NCI-H2227 (cell line): ENCODE results near the gene MAP3K4.
"Not testable (repeated sequence)": the region's sequence is repeated elsewhere in the genome, so short reads cannot be mapped to it uniquely, and the experiment has no call there.

ENCODE experiments used
- DNase-seq: peaks from one replicate; lab custom pipeline; 2025; ENCODE audit not compliant: unreplicated experiment; lab: John Stamatoyannopoulos, UW

MAP3K4 gene

DNA sequence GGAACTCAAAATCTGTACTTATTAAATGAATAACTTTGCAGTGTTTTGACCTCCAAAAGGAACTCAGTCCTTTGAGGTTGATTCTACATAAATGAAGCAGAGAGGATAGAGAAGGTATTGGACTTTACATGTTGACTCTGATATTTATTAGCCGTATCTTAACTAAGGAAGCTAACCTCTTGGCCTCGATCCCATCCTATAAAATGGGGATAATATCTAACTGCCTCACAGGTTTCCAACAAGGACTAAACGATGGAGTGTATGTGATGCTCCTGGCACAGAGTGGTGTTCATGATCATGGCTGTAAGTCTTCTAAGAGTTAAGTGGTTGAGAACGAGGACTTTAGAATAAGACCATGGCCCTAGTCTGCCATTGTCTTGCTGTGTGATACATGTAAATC lies 24.2 kb upstream of the MAP3K4 start:
- no peak for DNase-seq

DNA sequence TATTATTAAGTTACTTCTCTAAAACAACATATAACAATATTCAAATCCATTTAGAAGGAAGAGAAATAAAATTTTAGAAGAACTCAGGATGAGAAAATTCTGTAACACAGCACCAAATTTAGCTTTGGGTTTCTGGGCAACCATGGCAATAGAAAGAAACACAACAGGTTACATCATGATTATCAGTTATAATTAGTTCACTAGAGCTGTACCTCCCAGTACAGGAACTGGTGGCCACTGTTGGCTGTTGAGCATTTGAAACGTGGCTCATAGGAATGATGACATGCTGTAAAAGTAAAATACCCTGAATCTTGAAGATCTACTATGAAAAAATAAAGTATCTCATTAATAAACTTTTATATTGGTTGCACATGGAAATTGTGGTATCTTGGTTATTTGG lies 23.7 kb upstream of the MAP3K4 start:
- no peak for DNase-seq

DNA sequence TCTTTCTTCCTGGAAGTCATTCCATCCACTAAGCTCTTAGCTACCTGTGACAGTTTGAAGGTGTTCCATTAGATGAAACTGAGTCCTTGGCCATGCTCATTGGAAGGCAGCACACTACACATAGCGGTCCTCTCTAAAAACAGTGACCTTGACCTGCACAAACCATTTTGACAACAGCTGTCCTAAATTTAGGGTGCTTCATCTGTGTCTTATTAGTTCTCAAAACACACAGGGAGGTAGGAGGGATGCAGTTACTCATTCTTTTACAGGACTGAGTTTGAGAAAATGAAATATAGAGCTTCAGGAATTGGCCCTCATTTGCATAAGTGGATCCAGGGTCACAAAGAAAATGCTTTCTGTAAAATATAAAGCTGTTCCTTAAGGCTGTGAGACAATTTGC lies 20.4 kb upstream of the MAP3K4 start:
- DNase-seq = no peak

DNA sequence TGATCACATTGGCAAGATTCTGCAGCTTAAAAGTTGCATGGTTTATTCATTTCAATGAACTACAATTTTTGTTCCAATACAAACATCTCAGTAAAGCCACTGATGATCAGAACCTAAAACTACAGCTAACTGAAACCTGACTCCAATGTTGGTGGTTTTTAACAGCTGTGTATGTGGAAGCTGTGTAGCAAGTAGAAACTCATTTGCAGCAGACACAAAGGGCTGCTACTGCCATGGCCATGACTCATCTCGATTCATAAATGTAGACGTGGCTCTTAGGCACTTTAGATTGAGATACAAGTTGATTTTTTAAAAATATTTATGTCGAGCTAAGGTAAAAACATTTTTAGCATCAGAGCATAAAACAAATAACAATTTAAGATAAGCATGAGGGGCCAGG lies 19.5 kb upstream of the MAP3K4 start:
- no peak for DNase-seq

DNA sequence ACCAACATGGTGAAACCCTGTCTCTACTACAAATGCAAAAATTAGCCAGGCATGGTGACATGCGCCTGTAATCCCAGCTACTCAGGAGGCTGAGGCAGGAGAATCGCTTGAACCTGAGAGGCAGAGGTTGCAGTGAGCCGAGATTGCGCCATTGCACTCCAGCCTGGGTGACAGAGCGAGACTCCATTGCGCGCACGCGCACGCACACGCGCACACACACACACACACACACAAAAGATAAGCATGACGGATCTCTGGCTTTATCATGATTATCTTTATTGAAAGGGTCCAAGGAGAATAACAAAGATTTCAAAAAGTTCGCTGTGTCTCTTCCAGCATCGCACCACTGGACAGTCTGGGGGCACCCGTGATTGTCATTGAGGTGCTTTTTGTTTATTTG lies 19.0 kb upstream of the MAP3K4 start:
- not testable (repeated sequence) for DNase-seq

DNA sequence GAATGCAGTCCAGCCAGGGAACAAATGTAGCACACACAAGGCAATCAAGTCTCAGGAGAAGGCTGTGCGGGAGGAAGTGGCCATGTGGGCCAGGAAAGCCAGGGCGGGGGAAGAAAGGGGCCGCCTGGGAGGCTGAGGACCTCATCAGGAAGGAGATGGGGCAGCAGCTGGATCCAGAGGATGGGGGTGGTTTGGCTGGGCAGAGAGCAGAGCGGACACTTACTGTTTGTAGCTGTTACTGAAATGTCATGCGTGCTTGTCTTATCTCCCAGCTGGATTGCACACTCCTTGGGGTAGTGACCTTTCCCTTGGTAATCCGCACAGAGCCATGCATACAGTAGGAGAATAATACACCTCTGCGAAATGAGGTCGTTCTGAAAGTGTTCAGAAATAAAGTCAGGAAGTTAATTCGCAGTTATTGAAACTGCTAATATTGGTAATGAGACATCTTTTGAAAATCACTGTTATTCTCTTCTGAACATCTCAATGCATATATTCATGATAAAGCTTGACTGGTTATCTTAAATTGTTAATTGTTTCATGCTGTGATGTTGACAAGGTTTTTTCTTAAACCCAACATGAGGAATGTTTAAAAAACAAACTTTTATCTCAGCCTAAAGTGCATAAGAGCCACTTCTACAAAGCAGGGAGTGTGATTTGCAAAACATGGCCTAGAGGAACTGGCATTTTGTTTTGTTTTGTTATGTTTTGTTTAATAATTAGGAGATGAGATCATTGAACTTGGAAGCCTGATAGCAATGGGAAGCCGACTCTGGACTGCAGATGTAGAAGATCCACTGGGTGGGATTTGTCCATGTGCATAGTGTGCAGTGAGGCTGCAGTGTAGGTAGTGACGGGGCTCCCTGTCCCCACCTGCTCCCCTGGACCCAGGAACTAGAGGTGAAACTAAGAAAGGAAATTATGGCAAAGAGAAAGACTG lies 18.0 kb upstream of the MAP3K4 start:
- DNase-seq = no peak

DNA sequence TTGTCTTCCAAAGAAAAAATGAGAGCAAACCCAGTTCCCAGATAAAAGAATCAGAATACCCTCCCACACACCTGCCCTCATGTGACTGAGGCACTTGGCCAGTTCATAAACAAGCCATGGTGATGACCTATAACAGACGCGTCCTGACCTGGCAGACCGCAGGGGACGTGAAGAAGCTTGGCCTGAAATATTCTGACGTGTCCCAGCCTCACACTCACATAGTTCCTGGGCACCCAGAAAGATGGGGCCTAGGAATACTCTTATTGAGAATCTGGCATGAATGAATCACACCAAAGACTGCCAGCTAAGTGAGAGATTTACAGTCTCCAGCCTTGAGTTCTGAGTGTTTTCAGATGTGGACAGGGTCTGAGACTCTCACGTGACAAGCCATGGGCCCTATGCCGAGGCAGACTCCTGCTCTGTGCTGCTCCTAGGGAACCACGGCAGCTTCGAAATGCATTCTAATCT lies 17.2 kb upstream of the MAP3K4 start:
- no peak for DNase-seq

DNA sequence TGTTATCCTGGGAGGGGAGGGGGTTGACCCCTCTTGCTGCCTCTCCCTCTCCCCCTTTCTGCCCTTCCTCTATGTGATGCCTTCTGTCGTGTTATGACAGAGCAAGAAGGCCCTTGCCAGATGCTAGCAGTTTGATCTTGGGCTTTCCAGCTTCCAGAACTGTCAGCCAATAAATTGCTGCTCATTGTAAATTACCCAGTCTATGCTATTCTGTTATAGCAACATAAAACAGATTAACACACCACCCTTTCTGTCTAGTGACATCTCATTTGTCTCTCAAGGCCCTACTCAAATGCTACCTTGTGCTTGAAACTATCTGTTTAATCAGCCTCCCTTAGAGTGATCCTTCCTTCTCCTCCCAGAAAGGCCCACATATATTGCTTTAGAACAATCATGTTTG lies 16.4 kb upstream of the MAP3K4 start:
- DNase-seq = no peak

DNA sequence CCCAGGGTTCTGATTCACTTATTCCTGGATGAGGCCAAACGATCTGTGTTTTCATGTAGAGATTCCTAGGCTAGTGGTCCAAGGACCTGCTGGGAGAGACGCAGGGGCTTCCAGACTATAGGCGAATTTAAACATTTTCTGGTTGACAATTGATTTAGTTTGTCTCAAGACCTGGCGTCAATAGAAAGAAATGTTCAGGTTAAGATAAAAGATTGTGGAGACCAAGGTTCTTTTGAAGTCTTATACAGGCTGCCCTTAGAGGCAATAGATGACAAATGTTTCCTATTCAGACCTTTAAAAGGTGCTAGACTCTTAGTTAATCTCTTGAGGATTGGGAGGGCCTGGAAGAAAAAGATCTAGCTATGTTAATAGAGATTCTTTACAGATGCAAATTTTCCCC lies 15.6 kb upstream of the MAP3K4 start:
- DNase-seq = not testable (repeated sequence)

DNA sequence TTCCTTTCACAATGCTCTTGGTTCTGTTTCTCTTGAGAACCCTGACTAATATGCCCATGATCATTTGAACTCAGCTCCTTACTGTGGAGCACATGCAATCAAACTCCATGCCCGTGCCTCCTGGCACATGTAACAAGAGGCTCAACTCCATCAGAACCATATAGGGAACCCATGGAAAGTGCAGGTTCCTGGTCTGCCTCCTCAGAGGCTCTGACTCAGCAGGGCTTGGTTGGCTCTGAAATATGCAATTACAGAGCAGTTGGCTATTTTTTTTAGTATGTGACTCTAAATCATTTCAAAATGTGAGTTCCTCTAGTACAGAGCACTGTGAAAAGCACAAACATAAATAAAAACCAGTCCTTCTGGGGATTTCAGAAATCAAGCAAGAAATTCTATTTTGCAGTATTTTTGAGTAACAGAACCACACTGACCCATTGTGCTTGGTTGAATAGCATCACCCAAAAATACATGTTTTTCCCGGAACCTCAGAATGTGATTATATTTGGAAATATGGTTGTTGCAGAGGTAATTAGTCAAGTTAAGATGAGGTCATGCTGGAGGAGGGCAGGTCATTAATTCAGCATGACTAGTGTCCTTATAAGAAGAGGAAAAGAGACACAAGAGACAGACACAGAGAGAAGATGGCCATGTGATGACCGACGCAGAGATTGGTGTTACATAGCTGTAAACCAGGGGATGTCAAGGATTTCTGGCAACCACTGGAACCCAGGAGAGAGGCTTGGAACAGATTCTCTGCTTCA lies 13.2 kb upstream of the MAP3K4 start:
- no peak for DNase-seq

DNA sequence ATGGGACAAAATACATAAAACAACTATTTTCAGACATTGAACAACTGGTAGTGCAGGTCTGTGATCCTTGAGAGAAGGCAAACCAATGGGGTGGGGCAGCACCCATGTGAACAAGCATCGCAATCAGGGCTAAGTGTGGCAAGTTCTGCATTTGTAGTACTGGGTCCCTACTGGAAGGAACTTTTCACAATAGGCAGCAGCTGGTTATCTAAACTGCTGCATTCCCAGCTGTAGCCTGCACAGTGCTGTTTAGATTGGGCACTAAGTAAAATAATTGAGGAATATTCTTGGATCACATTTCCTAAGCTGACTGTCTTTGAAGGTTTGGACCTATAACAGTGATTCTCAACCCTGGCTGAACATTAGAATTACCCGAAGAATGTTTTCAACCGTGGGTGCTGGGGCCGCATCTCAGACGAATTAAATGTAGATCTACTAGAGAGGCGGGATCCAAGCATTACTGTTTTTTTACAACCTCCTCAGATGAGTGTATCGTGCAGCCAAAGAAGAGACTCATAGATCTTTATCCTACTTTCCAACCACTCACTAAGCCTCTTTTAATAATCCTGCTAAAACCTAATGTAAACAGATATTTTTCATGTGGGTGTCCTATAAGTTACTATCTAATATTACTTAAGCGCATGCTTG lies 12.4 kb upstream of the MAP3K4 start:
- DNase-seq = no peak

DNA sequence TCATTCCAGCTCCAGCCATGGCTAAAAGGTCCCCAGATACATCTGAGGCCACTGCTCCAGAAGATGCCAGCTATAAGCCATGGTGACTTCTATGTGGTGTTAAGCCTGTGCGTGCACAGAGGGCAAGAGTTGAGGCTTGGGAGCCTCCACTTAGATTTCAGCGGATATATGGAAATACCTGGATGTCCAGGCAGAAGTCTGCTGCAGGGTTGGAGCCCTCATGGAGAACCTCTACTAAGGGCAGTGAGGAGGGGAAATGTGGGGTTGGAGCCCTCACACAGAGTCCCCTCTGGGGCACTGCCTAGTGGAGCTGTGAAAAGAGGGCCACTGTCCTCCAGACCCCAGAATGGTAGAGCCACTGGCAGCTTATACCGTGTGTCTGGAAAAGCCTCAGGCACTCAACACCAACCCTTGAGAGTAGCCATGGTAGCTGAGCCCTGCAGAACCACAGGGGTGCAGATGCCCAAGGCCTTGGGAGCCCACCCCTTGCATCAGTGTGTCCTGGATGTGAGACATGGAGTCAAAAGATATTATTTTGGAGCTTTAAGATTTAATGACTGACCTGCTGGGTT lies 8.1 kb upstream of the MAP3K4 start:
- DNase-seq = not testable (repeated sequence)

DNA sequence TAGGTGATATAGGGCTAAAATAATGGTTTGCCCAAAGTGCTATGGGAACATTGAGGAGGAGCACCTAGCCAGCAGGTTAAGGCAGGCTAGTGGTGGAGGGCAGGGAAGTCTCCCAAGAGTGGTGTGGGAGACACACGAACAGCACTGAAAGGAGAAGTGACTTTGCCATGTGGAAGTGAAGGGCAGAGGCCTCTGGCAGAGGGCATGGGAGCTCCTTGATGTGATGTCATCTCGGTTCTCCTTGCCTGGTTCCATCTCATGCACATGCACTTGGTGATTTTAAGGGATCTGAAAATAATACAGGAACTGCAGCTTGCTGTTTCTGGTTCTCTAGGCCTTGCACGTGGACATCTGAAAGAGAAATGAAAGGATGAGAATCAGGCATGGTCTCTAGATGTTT lies 4.7 kb upstream of the MAP3K4 start:
- no peak for DNase-seq

DNA sequence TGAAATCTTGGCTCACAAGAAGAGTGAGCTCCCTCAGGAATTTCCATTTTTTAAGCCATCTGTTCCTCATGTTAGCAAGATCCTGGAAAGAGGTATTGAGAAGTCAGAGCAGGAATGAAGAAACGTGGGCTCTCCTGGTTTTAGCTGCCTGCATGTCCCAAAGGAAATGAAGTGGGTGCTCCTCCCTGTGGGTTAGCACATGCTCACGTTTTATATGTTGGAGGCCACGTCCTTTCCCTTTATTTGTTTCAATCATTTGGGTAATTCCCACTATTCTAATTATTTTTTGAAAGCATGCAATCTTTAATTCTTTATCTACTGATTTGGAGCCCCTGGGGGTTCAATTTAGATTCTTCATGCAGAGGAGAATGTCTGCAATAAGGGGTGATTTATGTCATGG lies 4.3 kb upstream of the MAP3K4 start:
- no peak for DNase-seq

DNA sequence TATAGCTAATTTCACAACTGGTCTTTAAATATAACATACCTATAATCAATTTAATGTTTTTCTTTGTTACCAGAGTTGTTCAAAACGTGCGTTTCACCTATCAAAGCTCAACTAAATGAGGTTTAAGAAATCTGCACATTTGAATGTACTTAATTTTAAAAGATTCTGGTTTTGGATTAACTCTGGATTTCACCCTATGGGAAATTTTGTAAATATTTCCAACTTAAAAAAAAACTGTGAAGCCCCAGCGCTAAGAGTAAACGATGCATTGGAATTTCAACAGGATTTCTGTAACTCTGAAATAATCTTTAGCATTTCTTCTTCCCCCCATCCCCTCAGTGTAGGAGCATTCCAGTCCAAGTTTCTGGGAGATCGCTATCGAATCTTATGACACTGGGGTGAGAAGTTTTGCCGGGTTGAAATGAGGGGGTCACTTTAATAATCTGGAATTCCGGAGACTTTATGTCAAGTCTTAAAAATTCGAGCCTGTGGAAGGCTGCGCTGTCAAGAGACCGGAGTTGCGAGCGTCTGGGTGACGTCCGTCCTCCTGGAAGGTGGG lies 643 bp upstream of the MAP3K4 start:
- DNase-seq = no peak

DNA sequence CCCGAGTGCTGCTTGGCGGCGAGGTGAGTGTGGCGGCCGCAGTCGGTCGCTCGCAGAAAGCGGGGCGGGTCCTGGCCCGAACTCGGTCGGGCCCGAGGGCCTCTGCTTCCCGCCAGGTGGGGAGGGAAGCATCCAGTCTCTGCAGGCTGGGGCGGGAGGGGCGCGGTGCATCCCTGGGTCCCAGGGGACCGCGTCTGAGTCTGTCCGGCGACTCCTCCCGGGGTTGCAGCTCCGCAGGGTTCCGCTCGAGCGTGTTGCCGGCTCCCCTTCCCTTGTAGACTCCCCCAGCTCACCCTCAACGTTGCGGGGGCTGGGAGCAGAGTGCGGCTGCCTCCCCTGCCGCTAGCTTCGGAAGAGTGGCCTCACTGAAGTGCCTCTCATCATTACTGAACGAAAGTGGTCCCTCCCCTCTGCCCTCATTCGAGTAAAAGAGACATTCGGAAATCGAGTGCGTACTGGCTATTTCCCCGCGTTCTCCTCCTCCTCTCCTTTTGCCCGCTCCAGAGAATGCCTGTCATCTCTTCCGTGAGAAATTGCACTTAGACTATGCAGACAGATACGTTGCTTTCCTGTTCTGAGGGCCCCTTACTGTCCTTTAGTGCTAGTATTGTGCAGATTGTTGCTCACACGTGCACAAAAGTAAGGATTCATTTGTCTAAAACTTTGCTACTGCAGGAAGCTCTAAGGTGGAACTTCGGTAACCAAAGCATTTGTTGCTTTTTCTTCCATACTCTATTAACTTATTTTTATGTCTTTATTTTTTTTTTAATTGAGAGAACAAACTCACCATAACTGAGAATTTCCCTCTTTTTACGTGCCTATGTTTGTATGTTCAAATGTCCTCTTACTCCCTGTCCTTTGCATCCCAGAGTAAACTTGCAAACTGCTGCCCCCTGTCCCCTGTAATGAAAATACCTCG lies 751 bp downstream of the MAP3K4 start:
- DNase-seq = peak; percentile 50

DNA sequence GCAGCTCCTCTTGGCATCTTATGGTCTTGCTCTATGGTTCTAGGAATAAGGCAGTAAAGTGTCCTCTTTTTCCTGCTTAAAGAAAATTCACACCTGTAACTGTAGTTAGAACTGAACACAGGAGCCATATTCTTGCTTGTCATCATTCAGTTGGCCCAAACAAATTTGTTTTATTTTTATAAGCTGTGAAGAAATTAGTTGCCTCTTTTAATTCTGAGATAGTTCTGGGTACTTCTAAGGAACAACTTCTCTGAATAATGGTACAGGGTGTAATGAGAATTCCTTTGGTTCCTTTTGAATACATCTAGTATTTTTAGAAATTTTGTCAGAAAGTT lies 1.4 kb downstream of the MAP3K4 start:
- no peak for DNase-seq

DNA sequence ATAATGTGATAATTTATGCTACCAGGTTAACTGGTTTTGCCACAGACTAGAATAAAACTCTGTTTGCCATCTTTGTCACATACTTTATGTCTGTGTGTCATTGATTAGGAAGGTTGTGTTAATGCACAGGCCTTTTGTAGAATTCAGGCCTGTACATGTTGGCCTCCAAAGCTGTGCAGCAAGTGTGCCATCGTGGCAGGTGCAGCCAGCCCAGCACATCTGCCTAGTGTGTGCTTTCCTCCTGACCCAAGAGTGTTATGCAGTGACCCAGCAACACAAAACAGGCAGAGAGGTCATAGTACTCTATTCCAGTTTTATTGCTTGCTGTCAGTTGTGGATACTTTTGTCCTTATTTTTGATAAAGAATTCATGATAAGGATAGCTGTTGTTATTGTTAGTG lies 3.7 kb downstream of the MAP3K4 start:
- DNase-seq = no peak

DNA sequence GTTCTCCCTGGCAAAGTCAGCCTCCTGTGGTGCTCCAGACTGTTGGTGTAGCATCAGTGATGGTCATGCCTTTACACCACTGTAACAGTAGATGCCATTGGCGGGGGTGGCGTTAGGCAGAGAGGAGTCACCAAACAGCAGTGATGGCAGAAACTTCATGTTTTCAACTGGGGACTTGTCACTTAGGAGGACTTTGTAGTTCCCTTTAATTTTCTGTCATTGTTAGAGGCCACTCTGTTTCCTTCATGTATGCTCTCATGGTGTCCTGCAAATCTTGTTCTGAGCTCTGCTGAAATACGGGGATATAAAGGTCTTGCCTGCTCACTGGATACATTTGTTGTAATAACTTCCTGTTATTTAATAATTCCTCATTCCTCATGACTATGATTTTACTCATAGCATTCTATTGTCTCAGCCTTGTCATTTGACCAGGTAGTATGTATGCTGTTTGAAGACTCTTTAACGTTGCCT lies 4.6 kb downstream of the MAP3K4 start:
- no peak for DNase-seq

DNA sequence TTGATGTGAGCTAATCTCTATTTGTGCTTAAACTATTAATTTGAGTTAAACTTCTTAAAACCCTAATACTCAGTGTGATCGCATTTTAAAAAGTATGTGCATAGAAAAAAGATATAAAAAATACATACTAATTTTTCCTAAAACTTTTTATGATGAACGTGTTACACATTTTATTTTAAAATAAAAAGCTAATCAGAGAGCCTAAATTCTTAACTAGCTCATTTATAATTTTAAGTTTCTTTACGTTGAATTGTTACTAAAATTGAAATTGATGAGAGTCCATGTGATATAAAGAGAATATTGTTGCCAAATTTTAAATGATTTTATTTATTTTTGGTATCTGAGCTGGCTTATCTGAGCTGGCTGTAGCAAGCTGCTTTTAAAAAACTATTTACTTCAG lies 6.6 kb downstream of the MAP3K4 start:
- no peak for DNase-seq
